ENCODE data around the gene RSPH4A.

Gene RSPH4A
- total RNA-seq: 0.67 to 3.0 (median 1.5) reads per million in 9 experiments

DNA sequence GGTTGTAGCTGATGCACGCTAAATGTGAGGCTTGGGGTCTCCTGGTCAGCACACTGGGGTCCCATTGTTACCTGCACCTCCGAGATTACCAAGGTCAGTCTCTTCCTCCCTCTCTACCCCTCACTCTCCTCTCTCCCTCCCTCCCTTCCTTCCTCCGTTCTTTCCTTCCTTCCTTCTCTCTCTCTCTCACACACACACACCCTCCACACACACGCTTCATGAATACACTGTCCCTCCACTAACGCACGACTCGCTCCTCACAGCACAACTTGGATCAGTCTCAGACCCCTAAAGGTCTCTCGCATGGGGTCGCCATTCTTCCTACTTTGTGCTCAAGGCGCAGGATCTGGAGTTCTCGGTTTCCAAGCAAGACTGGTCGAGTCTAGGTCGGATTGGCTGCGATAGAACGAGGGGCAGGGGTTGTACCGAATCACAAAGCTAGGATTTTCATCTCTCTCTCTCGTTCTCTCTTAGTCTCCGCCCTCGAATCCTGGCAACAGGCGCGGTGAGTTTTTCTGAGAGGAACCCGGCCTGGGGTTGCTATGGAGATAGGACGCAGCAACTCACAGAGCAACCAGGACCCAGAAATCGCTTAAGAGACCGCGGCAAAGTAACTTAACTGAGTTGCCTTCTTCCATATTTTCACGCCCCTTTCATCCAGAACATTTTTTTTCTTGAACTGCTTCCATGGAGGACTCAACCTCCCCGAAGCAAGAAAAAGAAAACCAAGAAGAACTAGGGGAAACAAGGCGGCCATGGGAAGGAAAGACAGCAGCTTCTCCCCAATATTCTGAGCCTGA, at the start of gene RSPH4A:
TSS of gene RSPH4A (plus strand) at position 543 of the 800 bp plus-strand sequence. CDS start at position 688, 145 bp downstream.
- H3K9me3 Mint-ChIP-seq: no peaks in the 10 kb centered on the region
- peaks cover 10 to 11% of the 10 kb centered on the region in 2 donors for H3K4me1 Mint-ChIP-seq (ENCODE audit: low read depth in 2 of 2)
- ATAC-seq (replicated peaks) (peak; percentile 92), DNase-seq (peak; percentile 42 to 48 (median 44))
- no peaks in the 10 kb centered on the region for H3K36me3 Mint-ChIP-seq (ENCODE audit: insufficient read depth)
- H3K27ac Mint-ChIP-seq: peak within 1 kb of the TSS; percentile 6 to 62
- H3K27me3 Mint-ChIP-seq: peaks cover 0 to 11% of the 10 kb centered on the region in 2 donors
- H3K4me3 Mint-ChIP-seq: peak within 1 kb of the TSS; percentile 76 to 80

DNA sequence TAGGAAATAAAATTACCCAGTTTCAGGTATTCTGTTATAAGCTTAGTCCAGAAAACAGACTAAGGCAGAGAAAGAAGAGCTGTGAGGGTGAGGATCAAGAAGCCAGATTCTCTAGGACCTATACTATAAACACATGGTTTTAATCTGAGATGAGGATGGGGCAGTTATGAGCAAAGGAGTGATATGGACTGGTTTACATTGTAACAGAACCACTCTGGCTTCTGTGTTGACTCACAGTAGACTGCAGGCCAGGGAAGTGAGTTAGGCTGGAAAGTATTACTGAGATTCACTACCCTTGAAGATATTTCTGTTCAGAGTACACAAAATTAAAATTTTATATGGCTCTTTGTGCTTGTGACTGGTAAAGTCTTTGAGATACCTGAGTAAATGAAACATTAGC, 48.2 kb upstream of the RSPH4A start:
- H3K4me1 Mint-ChIP-seq (ENCODE audit: low read depth in 2 of 2): peaks cover 18 to 19% of the 10 kb centered on the region in 2 donors

DNA sequence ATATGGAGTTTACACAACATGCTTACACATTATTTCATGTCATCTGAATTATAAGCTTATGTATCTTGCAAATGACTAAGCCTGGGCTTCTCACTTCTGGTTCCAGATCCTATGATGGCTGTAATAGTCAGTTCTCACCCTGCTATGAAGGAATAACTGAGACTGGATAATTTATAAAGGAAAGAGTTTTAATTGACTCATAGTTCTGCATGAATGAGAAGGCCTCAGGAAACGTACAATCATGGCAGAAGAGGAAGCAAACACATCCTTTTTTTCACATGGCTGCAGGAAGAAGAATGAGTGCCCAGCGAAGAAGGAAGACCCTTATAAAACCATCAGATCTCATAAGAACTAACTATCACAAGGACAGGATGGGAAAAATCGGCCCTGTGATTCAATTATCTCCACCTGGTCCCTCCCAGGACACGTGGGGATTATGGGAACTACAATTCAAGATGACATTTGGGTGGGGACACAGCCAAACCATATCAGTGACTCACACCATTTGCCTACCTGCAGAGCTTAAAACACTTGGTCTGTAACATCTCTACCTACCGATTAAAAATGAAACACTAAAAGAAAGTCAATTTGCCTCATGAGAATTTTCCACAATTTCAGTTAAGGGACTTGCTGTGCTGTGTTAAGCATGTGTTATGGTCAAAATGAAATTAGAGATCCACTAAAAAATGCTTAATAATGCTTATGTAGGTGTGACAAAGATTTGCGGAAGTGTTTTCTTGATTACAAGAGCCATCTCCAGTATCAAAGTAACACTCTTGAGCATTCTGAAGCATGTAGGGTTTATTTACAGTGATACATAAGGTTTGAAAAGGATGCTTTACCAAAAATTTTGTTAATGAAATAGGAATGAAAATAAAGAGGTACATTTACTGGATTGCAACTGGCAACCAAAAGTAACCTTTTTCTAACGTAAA, 47.2 kb upstream of the RSPH4A start:
- H3K36me3 Mint-ChIP-seq (ENCODE audit: insufficient read depth): peaks cover 13% of the 10 kb centered on the region
- H3K9me3 Mint-ChIP-seq: no peaks in the 10 kb centered on the region
- peaks cover 7 to 20% of the 10 kb centered on the region in 2 donors for H3K27me3 Mint-ChIP-seq
- H3K4me1 Mint-ChIP-seq (ENCODE audit: low read depth in 2 of 2): peaks cover 21 to 27% of the 10 kb centered on the region in 2 donors
- H3K27ac Mint-ChIP-seq: no peak overlapping the region
- ATAC-seq (replicated peaks) (no peak), DNase-seq (no peak)
- no peak overlapping the region for H3K4me3 Mint-ChIP-seq

More for the DNA sequence above, 48.2 kb upstream of the RSPH4A start:
- peaks cover 14 to 27% of the 10 kb centered on the region in 2 donors for H3K27me3 Mint-ChIP-seq
- H3K9me3 Mint-ChIP-seq: no peaks in the 10 kb centered on the region
- no peak overlapping the region for H3K27ac Mint-ChIP-seq
- no peak for DNase-seq
- ATAC-seq (replicated peaks): no peak
- no peak overlapping the region for H3K4me3 Mint-ChIP-seq
- peaks cover 13% of the 10 kb centered on the region for H3K36me3 Mint-ChIP-seq (ENCODE audit: insufficient read depth)

DNA sequence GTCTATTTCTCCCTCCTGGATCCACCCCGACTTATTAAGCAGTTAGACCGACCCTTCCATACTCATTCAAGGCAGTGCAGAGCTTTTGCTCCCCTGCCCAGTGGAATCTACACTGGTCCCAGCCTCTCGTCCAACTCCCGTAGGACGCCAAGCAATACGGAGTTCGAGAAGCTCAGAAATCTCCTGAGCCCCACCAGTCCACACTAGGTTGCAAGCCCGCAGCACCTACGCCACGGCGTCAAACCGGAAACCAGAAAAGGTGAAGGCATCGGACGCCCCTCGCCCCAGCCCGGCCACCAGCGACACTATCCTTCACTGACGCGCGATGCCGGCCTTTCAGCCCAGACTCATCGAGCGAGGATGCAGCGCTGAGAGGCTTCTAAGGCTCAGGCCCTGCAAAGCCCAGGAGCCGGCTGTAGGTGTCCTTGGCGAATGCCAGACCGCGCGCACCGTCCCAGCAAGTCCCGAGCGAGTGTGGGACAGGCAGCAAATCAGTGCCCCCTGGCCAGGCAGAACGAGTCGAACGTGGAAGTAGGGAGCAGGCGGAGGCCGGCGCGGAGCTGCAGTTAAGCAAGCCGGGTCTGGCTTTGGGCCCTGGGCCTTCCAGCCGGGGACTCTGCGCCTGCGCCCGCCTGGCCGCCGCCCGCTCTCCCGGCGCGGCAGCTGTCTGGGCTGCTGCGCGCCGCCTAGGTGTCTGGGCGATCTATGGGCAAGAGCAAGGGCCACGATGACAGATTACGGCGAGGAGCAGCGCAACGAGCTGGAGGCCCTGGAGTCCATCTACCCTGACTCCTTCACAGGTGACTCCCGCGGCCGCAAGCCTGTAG, 45.2 kb upstream of the RSPH4A start, which contains the start of gene RWDD1:
TSS of gene RWDD1 (plus strand) at position 649 of the 827 bp plus-strand sequence. CDS start at position 728, 79 bp downstream.
- Mint-ChIP-seq H3K9me3 (no peaks in the 10 kb centered on the region), H3K4me3 (peak within 1 kb of the TSS; percentile 88 to 98), H3K27ac (peak within 1 kb of the TSS; percentile 95 to 99), H3K36me3 (ENCODE audit: insufficient read depth) (peaks cover 21% of the 10 kb centered on the region), H3K4me1 (ENCODE audit: low read depth in 2 of 2) (peaks cover 22 to 32% of the 10 kb centered on the region in 2 donors), H3K27me3 (no peaks in the 10 kb centered on the region)
- peak; percentile 89 for ATAC-seq (replicated peaks)
- peak; percentile 97 to 98 (median 98) for DNase-seq

DNA sequence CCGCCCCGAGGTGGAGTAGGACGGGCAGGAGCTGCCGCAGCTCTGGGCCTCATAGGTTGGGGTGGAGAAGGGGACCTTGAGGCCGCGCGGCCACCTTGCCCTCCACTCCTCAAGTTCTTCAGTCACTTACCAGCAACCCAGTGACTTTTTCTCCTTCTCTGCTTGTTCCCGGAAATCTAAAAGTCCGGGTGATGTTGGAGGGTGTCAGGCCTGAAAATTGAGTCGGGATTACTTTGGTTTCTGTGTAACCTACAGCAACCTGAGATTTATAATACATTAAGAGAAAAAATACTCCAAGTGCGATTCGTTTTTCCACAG, 44.6 kb upstream of the RSPH4A start:
- Mint-ChIP-seq H3K36me3 (ENCODE audit: insufficient read depth) (peaks cover 24% of the 10 kb centered on the region), H3K27me3 (no peaks in the 10 kb centered on the region), H3K4me3 (peak overlapping the region; percentile 88 to 98), H3K4me1 (ENCODE audit: low read depth in 2 of 2) (peaks cover 27 to 37% of the 10 kb centered on the region in 2 donors), H3K9me3 (no peaks in the 10 kb centered on the region), H3K27ac (peak overlapping the region; percentile 95 to 99)
- DNase-seq (no peak), ATAC-seq (replicated peaks) (no peak)

DNA sequence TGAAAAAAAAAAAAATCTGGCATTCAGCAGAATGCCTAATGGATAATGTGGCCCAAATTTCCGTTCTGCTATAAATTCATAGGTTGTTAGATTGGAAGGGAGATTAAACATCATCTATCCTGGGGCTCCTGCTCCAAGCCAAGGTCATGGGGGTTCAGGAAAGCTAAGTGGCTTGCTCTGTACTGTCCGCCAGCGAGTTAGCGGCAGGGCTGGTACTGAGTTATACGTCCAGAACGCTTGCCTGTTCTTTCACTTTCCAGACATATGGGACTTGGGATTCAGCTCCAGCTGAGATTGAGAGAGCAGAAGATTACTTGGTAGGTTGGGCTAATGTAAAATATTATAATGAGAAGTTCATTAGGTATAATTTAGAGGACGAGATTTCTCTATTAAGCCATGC, 44.1 kb upstream of the RSPH4A start:
- DNase-seq (no peak), ATAC-seq (replicated peaks) (no peak)
- H3K4me1 Mint-ChIP-seq (ENCODE audit: low read depth in 2 of 2): peaks cover 28 to 38% of the 10 kb centered on the region in 2 donors
- peaks cover 24% of the 10 kb centered on the region for H3K36me3 Mint-ChIP-seq (ENCODE audit: insufficient read depth)
- H3K9me3 Mint-ChIP-seq: no peaks in the 10 kb centered on the region
- no peaks in the 10 kb centered on the region for H3K27me3 Mint-ChIP-seq
- peak overlapping the region; percentile 88 to 98 for H3K4me3 Mint-ChIP-seq
- peak overlapping the region; percentile 95 to 99 for H3K27ac Mint-ChIP-seq

DNA sequence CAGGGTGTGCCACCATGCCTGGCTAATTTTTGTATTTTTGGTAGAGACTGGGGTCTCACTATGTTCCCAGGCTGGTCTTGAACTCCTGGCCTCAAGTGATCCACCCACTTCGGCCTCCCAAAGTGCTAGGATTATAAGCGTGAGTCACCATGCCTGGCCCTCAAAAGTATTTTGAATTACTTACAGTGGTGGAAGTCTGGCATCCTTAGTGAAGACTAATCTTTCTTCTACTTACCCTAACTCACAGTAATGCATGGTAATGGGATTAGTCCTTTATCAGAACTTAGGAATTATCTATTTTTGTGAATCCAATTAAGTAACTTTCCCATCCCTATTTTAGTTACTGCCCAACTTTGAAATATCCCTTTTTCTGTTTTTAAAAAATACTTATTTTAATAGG, 41.1 kb upstream of the RSPH4A start:
- Mint-ChIP-seq H3K36me3 (ENCODE audit: insufficient read depth) (peaks cover 33% of the 10 kb centered on the region), H3K9me3 (no peaks in the 10 kb centered on the region), H3K27me3 (no peaks in the 10 kb centered on the region), H3K4me1 (ENCODE audit: low read depth in 2 of 2) (peaks cover 35 to 51% of the 10 kb centered on the region in 2 donors), H3K4me3 (no peak overlapping the region), H3K27ac (no peak overlapping the region)
- DNase-seq (no peak), ATAC-seq (replicated peaks) (no peak)

DNA sequence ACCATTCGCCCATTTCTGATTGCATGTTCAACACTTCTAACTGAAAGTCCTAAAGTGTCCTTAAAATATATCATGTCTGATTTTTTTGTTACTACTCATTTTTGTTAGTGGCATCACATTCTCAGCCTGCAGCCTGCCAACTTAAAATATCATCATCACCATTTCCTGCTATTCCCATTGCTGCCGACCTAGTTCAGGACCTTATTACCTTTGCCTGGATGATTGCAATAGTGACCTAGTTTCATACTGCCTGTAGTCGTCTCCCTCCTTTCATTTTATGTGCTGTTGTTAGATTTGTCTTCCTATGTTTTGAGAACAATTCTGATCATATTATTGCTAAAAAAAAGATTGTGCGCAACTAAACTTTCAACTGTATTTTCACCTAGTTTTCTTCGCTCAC, 38.8 kb upstream of the RSPH4A start:
- H3K4me1 Mint-ChIP-seq (ENCODE audit: low read depth in 2 of 2): peaks cover 25 to 42% of the 10 kb centered on the region in 2 donors
- ATAC-seq (replicated peaks) (no peak), DNase-seq (no peak)
- peaks cover 38% of the 10 kb centered on the region for H3K36me3 Mint-ChIP-seq (ENCODE audit: insufficient read depth)
- H3K4me3 Mint-ChIP-seq: no peak overlapping the region
- H3K27ac Mint-ChIP-seq: no peak overlapping the region
- no peaks in the 10 kb centered on the region for H3K9me3 Mint-ChIP-seq
- no peaks in the 10 kb centered on the region for H3K27me3 Mint-ChIP-seq

DNA sequence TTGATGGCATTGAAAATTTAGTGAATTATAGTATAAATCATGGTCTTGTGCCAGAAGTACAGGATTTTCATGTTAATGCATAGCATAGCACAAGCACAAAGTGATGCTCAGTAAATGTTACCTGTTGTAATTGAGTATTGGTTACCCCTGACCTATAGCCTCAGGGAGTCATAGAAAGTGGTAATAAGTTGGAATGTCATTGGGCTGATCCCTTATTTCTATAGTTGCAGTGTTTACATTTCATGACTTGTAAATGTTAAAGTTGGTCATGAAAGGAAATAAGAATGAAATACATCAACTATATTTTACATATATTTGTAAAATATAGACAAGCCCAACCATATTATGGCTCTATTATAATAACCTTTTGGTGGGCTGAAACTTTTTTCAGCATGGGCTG, 37.9 kb upstream of the RSPH4A start:
- DNase-seq (no peak), ATAC-seq (replicated peaks) (no peak)
- Mint-ChIP-seq H3K36me3 (ENCODE audit: insufficient read depth) (peaks cover 42% of the 10 kb centered on the region), H3K9me3 (no peaks in the 10 kb centered on the region), H3K4me3 (no peak overlapping the region), H3K27ac (no peak overlapping the region), H3K27me3 (no peaks in the 10 kb centered on the region), H3K4me1 (ENCODE audit: low read depth in 2 of 2) (peaks cover 20 to 36% of the 10 kb centered on the region in 2 donors)

DNA sequence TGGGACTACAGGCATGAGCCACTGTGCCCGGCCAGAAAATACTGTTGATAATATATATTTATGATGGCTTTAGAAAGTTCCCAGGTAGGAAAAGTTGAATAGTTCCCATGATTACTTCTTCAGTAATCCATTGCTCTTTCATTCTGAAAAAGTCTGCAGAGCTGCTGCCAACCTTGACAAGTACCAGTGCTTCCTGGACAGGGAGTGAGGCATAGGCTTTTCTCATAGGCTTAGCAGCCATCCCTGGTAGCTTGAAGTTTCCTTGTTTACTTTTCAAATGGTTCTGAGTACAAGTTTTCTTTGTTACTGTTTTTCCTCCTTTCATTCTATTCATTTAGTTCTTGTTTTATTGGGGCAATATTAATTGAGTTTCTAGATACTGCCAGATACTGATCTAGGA, 37.1 kb upstream of the RSPH4A start:
- no peak for DNase-seq
- H3K4me1 Mint-ChIP-seq (ENCODE audit: low read depth in 2 of 2): peaks cover 17 to 28% of the 10 kb centered on the region in 2 donors
- H3K27me3 Mint-ChIP-seq: no peaks in the 10 kb centered on the region
- peaks cover 48% of the 10 kb centered on the region for H3K36me3 Mint-ChIP-seq (ENCODE audit: insufficient read depth)
- ATAC-seq (replicated peaks): no peak
- H3K27ac Mint-ChIP-seq: peak overlapping the region in 1 of 2 donors; percentile 11
- no peak overlapping the region for H3K4me3 Mint-ChIP-seq
- no peaks in the 10 kb centered on the region for H3K9me3 Mint-ChIP-seq

DNA sequence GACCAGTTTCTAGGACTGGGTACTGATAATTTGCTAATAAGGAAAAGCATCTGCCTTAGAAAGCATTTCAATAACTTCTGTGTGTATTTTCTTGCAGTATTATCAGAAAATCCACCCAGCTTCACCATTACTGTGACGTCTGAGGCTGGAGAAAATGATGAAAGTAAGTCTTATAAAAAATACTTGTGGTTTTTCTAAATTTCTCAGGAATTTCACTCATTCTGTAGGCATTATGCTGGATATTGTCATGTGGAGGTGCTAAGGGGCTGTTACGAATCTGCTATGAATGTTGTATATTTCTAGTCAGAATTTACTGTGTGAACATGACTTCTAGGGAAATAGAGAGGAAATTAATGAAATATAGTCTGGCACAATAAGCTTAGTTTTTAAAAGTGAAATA, 36.1 kb upstream of the RSPH4A start:
- Mint-ChIP-seq H3K36me3 (ENCODE audit: insufficient read depth) (peaks cover 56% of the 10 kb centered on the region), H3K4me3 (no peak overlapping the region), H3K4me1 (ENCODE audit: low read depth in 2 of 2) (peaks cover 16 to 26% of the 10 kb centered on the region in 2 donors), H3K9me3 (no peaks in the 10 kb centered on the region), H3K27me3 (no peaks in the 10 kb centered on the region), H3K27ac (no peak overlapping the region)
- DNase-seq (no peak), ATAC-seq (replicated peaks) (no peak)

DNA sequence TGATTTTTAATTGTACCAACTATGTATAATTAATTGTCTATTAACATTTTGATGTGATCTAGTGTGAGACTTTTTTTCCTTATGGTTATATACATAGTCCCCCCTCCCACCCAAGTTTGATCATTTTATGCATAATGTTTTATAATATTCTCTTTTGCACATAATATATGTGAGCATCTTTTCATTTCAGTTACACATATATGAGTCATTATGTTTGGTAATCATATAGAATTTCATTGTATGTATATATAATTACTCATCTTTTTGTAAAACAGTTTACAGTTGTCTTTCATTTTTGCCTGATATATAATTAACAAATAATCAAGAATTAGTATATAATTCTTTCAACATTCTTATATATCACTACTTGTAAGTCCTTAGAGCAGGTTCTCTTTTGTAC, 30.0 kb upstream of the RSPH4A start:
- H3K27me3 Mint-ChIP-seq: no peaks in the 10 kb centered on the region
- H3K4me3 Mint-ChIP-seq: no peak overlapping the region
- DNase-seq: no peak
- H3K36me3 Mint-ChIP-seq (ENCODE audit: insufficient read depth): peaks cover 69% of the 10 kb centered on the region
- no peak for ATAC-seq (replicated peaks)
- H3K9me3 Mint-ChIP-seq: no peaks in the 10 kb centered on the region
- H3K27ac Mint-ChIP-seq: no peak overlapping the region
- peaks cover 2 to 9% of the 10 kb centered on the region in 2 donors for H3K4me1 Mint-ChIP-seq (ENCODE audit: low read depth in 2 of 2)

DNA sequence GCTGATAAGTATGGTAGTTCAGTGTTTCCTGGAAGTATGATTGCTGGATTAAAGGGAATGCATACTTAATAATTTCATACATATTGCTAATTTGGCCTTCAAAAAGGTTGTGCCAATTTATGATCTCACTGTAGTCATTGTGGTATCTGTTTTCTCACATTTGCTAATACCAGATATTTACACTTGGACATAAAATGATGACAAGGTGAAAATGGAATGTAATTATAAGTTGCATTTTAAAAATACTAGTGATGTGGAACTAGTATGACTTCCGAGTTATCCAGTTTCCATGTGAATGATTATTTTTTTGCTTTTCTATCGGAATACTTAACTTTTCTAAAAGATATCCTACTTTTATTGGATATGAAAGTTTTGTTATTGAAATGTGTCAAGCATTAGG, 29.5 kb upstream of the RSPH4A start:
- H3K27me3 Mint-ChIP-seq: no peaks in the 10 kb centered on the region
- DNase-seq (no peak), ATAC-seq (replicated peaks) (no peak)
- peak overlapping the region in 1 of 2 donors; percentile 5 for H3K27ac Mint-ChIP-seq
- no peaks in the 10 kb centered on the region for H3K9me3 Mint-ChIP-seq
- no peak overlapping the region for H3K4me3 Mint-ChIP-seq
- peaks cover 2 to 9% of the 10 kb centered on the region in 2 donors for H3K4me1 Mint-ChIP-seq (ENCODE audit: low read depth in 2 of 2)
- peaks cover 70% of the 10 kb centered on the region for H3K36me3 Mint-ChIP-seq (ENCODE audit: insufficient read depth)

Data from effector memory CD8-positive, alpha-beta T cell (primary cell).